GM12878 (cell line): ENCODE results near the gene CHD1. TPM values are rescaled to one million over a fixed set of nuclear protein-coding genes. Genes with fewer than 3 reads are reported as not detected.

Source experiments
- ATF2 ChIP-seq: IDR thresholded peaks from 2 replicates; pipeline ENCODE4 v1.6.1; 2012; ENCODE audit warnings: low read length, inconsistent platforms
- MEF2A ChIP-seq: IDR thresholded peaks from 2 replicates; pipeline ENCODE4 v1.6.1; 2011; ENCODE audit warnings: low read depth, mild to moderate bottlenecking, low read length, moderate library complexity; ENCODE audit not compliant: insufficient read depth
- POU2F2 ChIP-seq: IDR thresholded peaks from 3 replicates; pipeline ENCODE4 v1.6.1; 2011; ENCODE audit warnings: low read depth, mild to moderate bottlenecking, low read length, borderline replicate concordance
- RAD21 ChIP-seq: IDR thresholded peaks from 2 replicates; pipeline ENCODE4 v1.6.1; 2011; ENCODE audit warnings: mild to moderate bottlenecking, low read depth, low read length, moderate library complexity; ENCODE audit not compliant: insufficient read depth
- SMC3 ChIP-seq: IDR thresholded peaks from 2 replicates; pipeline ENCODE4 v1.6.1; 2011; ENCODE audit warnings: low read length, improper control_type of control experiment, borderline replicate concordance
- polyA plus RNA-seq, 11 experiments: library from polyadenylated mRNA; depleted of rRNA in 4 of 11; unstranded in 6 of 11; stranded (reverse) in 5 of 11; fragments of >200 nt; fragmentation: Nextera tagmentation in 4 of 11; fragmentation: Illumina TruSeq in 1 of 11; extraction: Ambion mirVana in 4 of 11; extraction: Trizol in 1 of 11; gene quantifications; 1 replicate in 1 of 11; 2 replicates in 10 of 11; pipeline versions ENCODE4 v1.2.1 to v1.2.3, GENCODE V29; 2011 to 2016; ENCODE audit warnings: inconsistent platforms in 2 of 11, missing spikeins in 2 of 11, low read depth in 1 of 11
- total RNA-seq, 4 experiments: library from RNA; depleted of rRNA in 3 of 4; stranded (reverse); fragments of >200 nt in 3 of 4; fragmentation: Illumina TruSeq in 1 of 4; extraction: Trizol in 1 of 4; gene quantifications; 2 replicates each; pipeline versions ENCODE4 v1.2.1 to v1.2.3, GENCODE V29; 2013 to 2021
- TF ChIP-seq, protein P1 (sequence below): fragments of 450-650 bp; IDR thresholded peaks from 2 replicates; pipeline ENCODE4 v1.6.1; 2017; ENCODE audit warnings: mild to moderate bottlenecking, moderate library complexity
- TF ChIP-seq, protein P2 (sequence below), 3 experiments: IDR thresholded peaks in 2 of 3; conservative IDR thresholded peaks in 1 of 3; 2 replicates each; pipeline ENCODE4 v1.5.1; 2011; ENCODE audit warnings: low read depth in 3 of 3, low read length in 3 of 3, mild to moderate bottlenecking in 3 of 3, control low read depth in 2 of 3, moderate library complexity in 2 of 3, inconsistent platforms in 1 of 3, mixed read lengths in 1 of 3; ENCODE audit not compliant: control insufficient read depth in 2 of 3, insufficient read depth in 1 of 3; ENCODE audit errors: extremely low read depth in 1 of 3
- TF ChIP-seq, protein P3 (sequence below): IDR thresholded peaks from 2 replicates; pipeline ENCODE4 v1.6.1; 2012; ENCODE audit warnings: low read depth, low read length, improper control_type of control experiment
- TF ChIP-seq, protein P4 (sequence below): fragments of 450-650 bp; formaldehyde crosslinking; IDR thresholded peaks from 2 replicates; pipeline ENCODE4 v1.5.0; 2022; ENCODE audit warnings: mild to moderate bottlenecking, missing genetic modification characterization

The CHD1 gene
- total and polyA plus RNA-seq, 10 of the 15 experiments (the other 5 are each of a cell fraction or from before 2014, with no cell fraction given), result 25.5 to 158 (median 50.5) TPM

DNA sequence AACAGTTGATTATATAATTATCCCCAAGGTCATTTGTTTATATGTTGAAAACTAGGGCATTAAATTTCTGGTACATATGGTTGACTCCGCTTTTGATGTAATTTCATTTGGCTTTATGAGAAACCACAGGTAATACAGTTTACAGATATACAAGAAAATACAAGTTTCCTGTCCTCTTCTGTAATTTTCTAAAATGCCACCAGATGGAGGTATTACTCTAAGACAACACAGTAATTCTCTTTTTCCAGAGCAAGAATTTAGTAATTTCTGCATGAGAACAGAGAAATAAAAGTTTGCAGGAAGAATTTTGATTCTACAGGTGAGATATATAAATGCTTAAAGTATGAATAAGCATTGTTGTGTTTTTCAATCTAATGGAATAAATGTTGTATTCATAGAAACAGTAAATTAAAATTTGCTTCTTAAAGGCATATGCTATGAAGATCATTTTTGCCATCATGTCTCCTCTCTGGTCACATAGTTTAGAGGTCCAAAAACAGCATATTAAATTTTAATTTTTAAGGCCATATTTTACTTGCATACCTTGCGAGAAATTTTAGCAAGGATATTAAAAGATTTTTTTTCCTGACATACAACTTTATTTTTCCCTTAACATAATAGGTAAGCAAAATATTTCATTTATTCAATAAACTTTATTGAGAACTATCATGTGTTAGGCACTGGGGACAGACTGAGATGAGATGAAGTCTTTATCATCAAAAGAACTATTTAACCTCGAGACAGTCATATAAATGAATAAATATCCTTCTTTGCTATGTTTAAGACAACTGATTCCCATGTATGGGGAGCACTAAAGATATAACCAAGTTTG, 22.7 kb downstream of the CHD1 start (continued):
- TF ChIP-seq, protein P1, sequence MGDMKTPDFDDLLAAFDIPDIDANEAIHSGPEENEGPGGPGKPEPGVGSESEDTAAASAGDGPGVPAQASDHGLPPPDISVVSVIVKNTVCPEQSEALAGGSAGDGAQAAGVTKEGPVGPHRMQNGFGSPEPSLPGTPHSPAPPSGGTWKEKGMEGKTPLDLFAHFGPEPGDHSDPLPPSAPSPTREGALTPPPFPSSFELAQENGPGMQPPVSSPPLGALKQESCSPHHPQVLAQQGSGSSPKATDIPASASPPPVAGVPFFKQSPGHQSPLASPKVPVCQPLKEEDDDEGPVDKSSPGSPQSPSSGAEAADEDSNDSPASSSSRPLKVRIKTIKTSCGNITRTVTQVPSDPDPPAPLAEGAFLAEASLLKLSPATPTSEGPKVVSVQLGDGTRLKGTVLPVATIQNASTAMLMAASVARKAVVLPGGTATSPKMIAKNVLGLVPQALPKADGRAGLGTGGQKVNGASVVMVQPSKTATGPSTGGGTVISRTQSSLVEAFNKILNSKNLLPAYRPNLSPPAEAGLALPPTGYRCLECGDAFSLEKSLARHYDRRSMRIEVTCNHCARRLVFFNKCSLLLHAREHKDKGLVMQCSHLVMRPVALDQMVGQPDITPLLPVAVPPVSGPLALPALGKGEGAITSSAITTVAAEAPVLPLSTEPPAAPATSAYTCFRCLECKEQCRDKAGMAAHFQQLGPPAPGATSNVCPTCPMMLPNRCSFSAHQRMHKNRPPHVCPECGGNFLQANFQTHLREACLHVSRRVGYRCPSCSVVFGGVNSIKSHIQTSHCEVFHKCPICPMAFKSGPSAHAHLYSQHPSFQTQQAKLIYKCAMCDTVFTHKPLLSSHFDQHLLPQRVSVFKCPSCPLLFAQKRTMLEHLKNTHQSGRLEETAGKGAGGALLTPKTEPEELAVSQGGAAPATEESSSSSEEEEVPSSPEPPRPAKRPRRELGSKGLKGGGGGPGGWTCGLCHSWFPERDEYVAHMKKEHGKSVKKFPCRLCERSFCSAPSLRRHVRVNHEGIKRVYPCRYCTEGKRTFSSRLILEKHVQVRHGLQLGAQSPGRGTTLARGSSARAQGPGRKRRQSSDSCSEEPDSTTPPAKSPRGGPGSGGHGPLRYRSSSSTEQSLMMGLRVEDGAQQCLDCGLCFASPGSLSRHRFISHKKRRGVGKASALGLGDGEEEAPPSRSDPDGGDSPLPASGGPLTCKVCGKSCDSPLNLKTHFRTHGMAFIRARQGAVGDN, result no peak
- TF ChIP-seq ATF2 (0 out of 2 replicates have a peak, but pooled peaks have one; percentile 16), POU2F2 (no peak), RAD21 (peak; percentile 92), SMC3 (peak; percentile 93), MEF2A (no peak)
- TF ChIP-seq, protein P2, sequence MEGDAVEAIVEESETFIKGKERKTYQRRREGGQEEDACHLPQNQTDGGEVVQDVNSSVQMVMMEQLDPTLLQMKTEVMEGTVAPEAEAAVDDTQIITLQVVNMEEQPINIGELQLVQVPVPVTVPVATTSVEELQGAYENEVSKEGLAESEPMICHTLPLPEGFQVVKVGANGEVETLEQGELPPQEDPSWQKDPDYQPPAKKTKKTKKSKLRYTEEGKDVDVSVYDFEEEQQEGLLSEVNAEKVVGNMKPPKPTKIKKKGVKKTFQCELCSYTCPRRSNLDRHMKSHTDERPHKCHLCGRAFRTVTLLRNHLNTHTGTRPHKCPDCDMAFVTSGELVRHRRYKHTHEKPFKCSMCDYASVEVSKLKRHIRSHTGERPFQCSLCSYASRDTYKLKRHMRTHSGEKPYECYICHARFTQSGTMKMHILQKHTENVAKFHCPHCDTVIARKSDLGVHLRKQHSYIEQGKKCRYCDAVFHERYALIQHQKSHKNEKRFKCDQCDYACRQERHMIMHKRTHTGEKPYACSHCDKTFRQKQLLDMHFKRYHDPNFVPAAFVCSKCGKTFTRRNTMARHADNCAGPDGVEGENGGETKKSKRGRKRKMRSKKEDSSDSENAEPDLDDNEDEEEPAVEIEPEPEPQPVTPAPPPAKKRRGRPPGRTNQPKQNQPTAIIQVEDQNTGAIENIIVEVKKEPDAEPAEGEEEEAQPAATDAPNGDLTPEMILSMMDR (IDR thresholded peaks at IDR 0.05 in 2 of 3, conservative IDR thresholded peaks at IDR 0.05 in 1 of 3; ENCODE audit: control insufficient read depth in 2 of 3, extremely low read depth in 1 of 3, insufficient read depth in 1 of 3, low read depth in 3 of 3, low read length in 3 of 3), result peak; percentile 47 to 65 (median 47); a peak in 5 of 6 replicates
- TF ChIP-seq, protein P3, sequence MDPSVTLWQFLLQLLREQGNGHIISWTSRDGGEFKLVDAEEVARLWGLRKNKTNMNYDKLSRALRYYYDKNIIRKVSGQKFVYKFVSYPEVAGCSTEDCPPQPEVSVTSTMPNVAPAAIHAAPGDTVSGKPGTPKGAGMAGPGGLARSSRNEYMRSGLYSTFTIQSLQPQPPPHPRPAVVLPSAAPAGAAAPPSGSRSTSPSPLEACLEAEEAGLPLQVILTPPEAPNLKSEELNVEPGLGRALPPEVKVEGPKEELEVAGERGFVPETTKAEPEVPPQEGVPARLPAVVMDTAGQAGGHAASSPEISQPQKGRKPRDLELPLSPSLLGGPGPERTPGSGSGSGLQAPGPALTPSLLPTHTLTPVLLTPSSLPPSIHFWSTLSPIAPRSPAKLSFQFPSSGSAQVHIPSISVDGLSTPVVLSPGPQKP, result no peak
- TF ChIP-seq, protein P4, sequence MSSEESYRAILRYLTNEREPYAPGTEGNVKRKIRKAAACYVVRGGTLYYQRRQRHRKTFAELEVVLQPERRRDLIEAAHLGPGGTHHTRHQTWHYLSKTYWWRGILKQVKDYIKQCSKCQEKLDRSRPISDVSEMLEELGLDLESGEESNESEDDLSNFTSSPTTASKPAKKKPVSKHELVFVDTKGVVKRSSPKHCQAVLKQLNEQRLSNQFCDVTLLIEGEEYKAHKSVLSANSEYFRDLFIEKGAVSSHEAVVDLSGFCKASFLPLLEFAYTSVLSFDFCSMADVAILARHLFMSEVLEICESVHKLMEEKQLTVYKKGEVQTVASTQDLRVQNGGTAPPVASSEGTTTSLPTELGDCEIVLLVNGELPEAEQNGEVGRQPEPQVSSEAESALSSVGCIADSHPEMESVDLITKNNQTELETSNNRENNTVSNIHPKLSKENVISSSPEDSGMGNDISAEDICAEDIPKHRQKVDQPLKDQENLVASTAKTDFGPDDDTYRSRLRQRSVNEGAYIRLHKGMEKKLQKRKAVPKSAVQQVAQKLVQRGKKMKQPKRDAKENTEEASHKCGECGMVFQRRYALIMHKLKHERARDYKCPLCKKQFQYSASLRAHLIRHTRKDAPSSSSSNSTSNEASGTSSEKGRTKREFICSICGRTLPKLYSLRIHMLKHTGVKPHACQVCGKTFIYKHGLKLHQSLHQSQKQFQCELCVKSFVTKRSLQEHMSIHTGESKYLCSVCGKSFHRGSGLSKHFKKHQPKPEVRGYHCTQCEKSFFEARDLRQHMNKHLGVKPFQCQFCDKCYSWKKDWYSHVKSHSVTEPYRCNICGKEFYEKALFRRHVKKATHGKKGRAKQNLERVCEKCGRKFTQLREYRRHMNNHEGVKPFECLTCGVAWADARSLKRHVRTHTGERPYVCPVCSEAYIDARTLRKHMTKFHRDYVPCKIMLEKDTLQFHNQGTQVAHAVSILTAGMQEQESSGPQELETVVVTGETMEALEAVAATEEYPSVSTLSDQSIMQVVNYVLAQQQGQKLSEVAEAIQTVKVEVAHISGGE, result no peak
